ENCODE results near the gene ITGB1BP1. TPM values are rescaled to one million over a fixed set of nuclear protein-coding genes. Genes with fewer than 3 reads are reported as not detected.

Gene ITGB1BP1
- total and polyA plus RNA-seq, 8 donors, result 71.5 to 89.2 (median 79.2) TPM

GRCh38 chr2:9406529-9407362 is 16.6 kb downstream of the ITGB1BP1 start:
- peaks cover 0 to 71% of the 10 kb centered on the region in 2 donors for H3K36me3 ChIP-seq
- H3K9me3 ChIP-seq, result no peaks in the 10 kb centered on the region
- no peaks in the 10 kb centered on the region for H3K4me1 ChIP-seq
- no peaks in the 10 kb centered on the region for H3K27me3 ChIP-seq
- intact Hi-C loops (cut with DNase I), result no loop called here
- H3K27ac ChIP-seq, result no peak overlapping the region
- ATAC-seq (no peak), DNase-seq (no peak)
- no peak overlapping the region for H3K4me3 ChIP-seq
- TF ChIP-seq CTCF (IDR thresholded peaks at IDR 0.05), result no peak

GRCh38 chr2:9405636-9406035 is 17.7 kb downstream of the ITGB1BP1 start:
- no peak for TF ChIP-seq CTCF (IDR thresholded peaks at IDR 0.05)
- Histone ChIP-seq H3K36me3 (peaks cover 0 to 70% of the 10 kb centered on the region in 2 donors), H3K9me3 (no peaks in the 10 kb centered on the region), H3K27me3 (no peaks in the 10 kb centered on the region), H3K4me3 (no peak overlapping the region), H3K4me1 (no peaks in the 10 kb centered on the region), H3K27ac (no peak overlapping the region)
- ATAC-seq, result no peak
- no peak for DNase-seq
- intact Hi-C loops (cut with DNase I), result no loop called here

GRCh38 chr2:9404451-9404850 is 18.9 kb downstream of the ITGB1BP1 start:
- TF ChIP-seq CTCF (IDR thresholded peaks at IDR 0.05), result no peak

GRCh38 chr2:9403924-9404323 is 19.4 kb downstream of the ITGB1BP1 start:
- Histone ChIP-seq H3K27ac (no peak overlapping the region), H3K27me3 (no peaks in the 10 kb centered on the region), H3K36me3 (peaks cover 0 to 55% of the 10 kb centered on the region in 2 donors), H3K9me3 (no peaks in the 10 kb centered on the region), H3K4me3 (no peak overlapping the region), H3K4me1 (no peaks in the 10 kb centered on the region)
- intact Hi-C loops (cut with DNase I), result no loop called here
- no peak for ATAC-seq
- DNase-seq, result no peak
- no peak for TF ChIP-seq CTCF (IDR thresholded peaks at IDR 0.05)

More at GRCh38 chr2:9404451-9404850, 18.9 kb downstream of the ITGB1BP1 start:
- H3K36me3 ChIP-seq, result peaks cover 0 to 60% of the 10 kb centered on the region in 2 donors
- DNase-seq (no peak), ATAC-seq (no peak)
- H3K4me3 ChIP-seq, result no peak overlapping the region
- H3K27ac ChIP-seq, result no peak overlapping the region
- H3K9me3 ChIP-seq, result no peaks in the 10 kb centered on the region
- no peaks in the 10 kb centered on the region for H3K27me3 ChIP-seq
- H3K4me1 ChIP-seq, result no peaks in the 10 kb centered on the region
- intact Hi-C loops (cut with DNase I), result no loop called here

GRCh38 chr2:9401646-9402371 is 21.5 kb downstream of the ITGB1BP1 start:
- Histone ChIP-seq H3K27ac (no peak overlapping the region), H3K36me3 (peaks cover 0 to 36% of the 10 kb centered on the region in 2 donors), H3K4me1 (no peaks in the 10 kb centered on the region), H3K9me3 (no peaks in the 10 kb centered on the region), H3K4me3 (no peak overlapping the region), H3K27me3 (no peaks in the 10 kb centered on the region)
- intact Hi-C loops (cut with DNase I), result no loop called here
- ATAC-seq (no peak), DNase-seq (no peak)
- no peak for TF ChIP-seq CTCF (IDR thresholded peaks at IDR 0.05)

All from left lung (tissue), 10 donors.